Measurements from ENCODE around the gene DTX1. TPM values are rescaled to one million over a fixed set of nuclear protein-coding genes. Genes with fewer than 3 reads are reported as not detected.

Gene DTX1
- total and polyA plus RNA-seq, 2 of the 8 experiments (the other 6 are each of a cell fraction or from before 2014, with no cell fraction given), result 4.7 to 6.9 TPM

- Histone ChIP-seq H3K79me1 (ENCODE audit: low read depth, low read length) (no peaks in the 10 kb centered on the region), H2BK120ac (replicated peaks; ENCODE audit: low read depth, low read length) (no peak overlapping the region), H4K20me1 (replicated peaks in 1 of 2; ENCODE audit: control insufficient read depth in 1 of 2, insufficient read depth in 2 of 2, low read length in 2 of 2) (peaks cover 0 to 7% of the 10 kb centered on the region in 2 experiments), H3K23me2 (ENCODE audit: low read depth, low read length) (peaks cover 13% of the 10 kb centered on the region; the same call in 1 of the 2 replicates), H3K4me1 (replicated peaks in 1 of 4; ENCODE audit: control insufficient read depth in 3 of 4, insufficient read depth in 4 of 4, low read length in 3 of 4) (peaks cover 0 to 13% (median 10%) of the 10 kb centered on the region in 4 experiments; a peak in 6 of 7 replicates), H3K27ac (ENCODE audit: low read depth, low read length) (no peak overlapping the region), H2AK5ac (ENCODE audit: low read depth, low read length) (no peak overlapping the region), H3K36me3 (ENCODE audit: control insufficient read depth in 2 of 4, insufficient read depth in 4 of 4, low read length in 3 of 4) (no peaks in the 10 kb centered on the region), H4K5ac (ENCODE audit: insufficient read length, low read depth, low read length) (no peak overlapping the region), H2AFZ (ENCODE audit: low read length) (no peak overlapping the region), H2BK20ac (ENCODE audit: low read length) (no peak overlapping the region), H3K9ac (replicated peaks in 1 of 4; ENCODE audit: extremely low read depth in 1 of 4, low read depth in 3 of 4, low read length in 3 of 4) (no peak overlapping the region), H3K23ac (ENCODE audit: insufficient read length) (no peak overlapping the region), H2BK12ac (ENCODE audit: low read depth, low read length) (no peak overlapping the region), H2BK5ac (ENCODE audit: low read depth, low read length) (no peak overlapping the region), H3K27me3 (replicated peaks in 1 of 4; ENCODE audit: control insufficient read depth in 3 of 4, extremely low read depth in 1 of 4, insufficient read depth in 3 of 4, low read length in 3 of 4) (peaks cover 0 to 13% (median 6%) of the 10 kb centered on the region in 4 experiments; a peak in 5 of 7 replicates), H3K4me3 (ENCODE audit: extremely low read depth in 1 of 4, insufficient read depth in 2 of 4, low read depth in 3 of 4, low read length in 4 of 4) (no peak overlapping the region), H3K14ac (ENCODE audit: insufficient read length) (no peak overlapping the region), H3K4me2 (ENCODE audit: insufficient read depth in 1 of 2, low read depth in 2 of 2, low read length in 2 of 2) (no peak overlapping the region), H4K91ac (replicated peaks; ENCODE audit: insufficient read length, low read length) (no peak overlapping the region), H3K79me2 (ENCODE audit: control insufficient read depth in 1 of 2, insufficient read depth in 2 of 2, low read length in 2 of 2) (no peaks in the 10 kb centered on the region), H3K9me3 (ENCODE audit: insufficient read depth in 2 of 2, low read depth in 1 of 2, low read length in 1 of 2) (no peaks in the 10 kb centered on the region), H4K8ac (ENCODE audit: extremely low read depth, insufficient read depth, low read length) (no peak overlapping the region), H3K18ac (ENCODE audit: extremely low read depth, low read length) (no peak overlapping the region), H3K56ac (replicated peaks; ENCODE audit: insufficient read length, low read depth, low read length) (no peak overlapping the region), H3K4ac (replicated peaks; ENCODE audit: insufficient read length, low read depth, low read length) (no peak overlapping the region), H2BK15ac (ENCODE audit: low read length) (no peak overlapping the region)
- DNase-seq (ENCODE audit: low read depth in 1 of 2, low spot score in 2 of 2) (no peak), FAIRE-seq (no peak)
- ChIA-PET CTCF (ENCODE audit: partially characterized antibody) (interaction anchor here (1.5 to 7.8 kb wide), 11 partner anchors 12 to 84 kb away, joined by 4 to 67 read pairs (median 14); partner anchors contain the start of gene CFAP73), POLR2A (ENCODE audit: partially characterized antibody) (interaction anchor here (1.6 to 5.9 kb wide), 3 partner anchors 13 to 30 kb away, joined by 3 to 35 read pairs (median 6); no protein-coding TSS in a partner anchor)
- TF ChIP-seq MAX (IDR thresholded peaks at IDR 0.05) (no peak), SP1 (IDR thresholded peaks at IDR 0.05; ENCODE audit: low read depth, low read length) (no peak), BRCA1 (IDR thresholded peaks at IDR 0.05; ENCODE audit: low read depth, low read length) (no peak), RBBP5 (IDR thresholded peaks at IDR 0.05; ENCODE audit: borderline replicate concordance, low read depth, low read length) (no peak), CBX5 (IDR thresholded peaks at IDR 0.05; ENCODE audit: low read depth, low read length) (no peak), CBX8 (IDR thresholded peaks at IDR 0.05; ENCODE audit: borderline replicate concordance, low read depth, low read length) (no peak), GABPA (IDR thresholded peaks at IDR 0.05; ENCODE audit: borderline replicate concordance, insufficient read depth, low read length) (no peak), TBP (IDR thresholded peaks at IDR 0.05; ENCODE audit: low read depth, low read length) (no peak), TAF7 (optimal IDR thresholded peaks at IDR 0.05; ENCODE audit: borderline replicate concordance, low read depth, low read length) (no peak), RNF2 (IDR thresholded peaks at IDR 0.05; ENCODE audit: borderline replicate concordance, low read depth, low read length, missing control alignments, poor library complexity, severe bottlenecking) (no peak), BACH1 (IDR thresholded peaks at IDR 0.05; ENCODE audit: low read length) (no peak), ZNF274 (IDR thresholded peaks at IDR 0.05; ENCODE audit: borderline replicate concordance, extremely low read depth, low read length) (no peak)
- WGBS, 2 experiments (ENCODE audit: extremely low coverage in 1 of 2, insufficient coverage in 1 of 2, insufficient read length in 1 of 2, insufficient replicate concordance in 2 of 2, low coverage in 1 of 2, low lambda C conversion rate in 2 of 2, missing lambda C conversion rate in 1 of 2), result 88% methylated on average over 6 of the region's 6 CpGs; no CpG with 5 or more reads in 1 of the 2 experiments
Observed at GRCh38 chr12:113133036-113133435, 76.5 kb downstream of the DTX1 start.
